Stimulated activated CD8-positive, alpha-beta memory T cell treated with anti-CD3 and anti-CD28 coated beads, Interleukin-2, amount 100 ng/mL, for 48 hours (primary cell): ENCODE results near the gene GPR108.
"Not testable (repeated sequence)": the region's sequence is repeated elsewhere in the genome, so short reads cannot be mapped to it uniquely, and the experiment has no call there.

Source experiments
- DNase-seq, 2 donors: peaks; one replicate each; pipeline ENCODE4 v3.0.0-alpha.2; 2020; ENCODE audit warnings: low read depth in 2 of 2

Gene GPR108

GRCh38 chr19:6720369-6721137, 16.8 kb downstream of the GPR108 start, which contains the start of gene C3:
C3 (minus strand) TSS chr19:6720650; CDS start chr19:6720589, 61 bp downstream.
- no peak for DNase-seq

GRCh38 chr19:6719992-6720368, 17.4 kb downstream of the GPR108 start:
- no peak for DNase-seq

GRCh38 chr19:6719540-6719861, 17.9 kb downstream of the GPR108 start:
- DNase-seq = no peak

- DNase-seq = no peak
These were observed 18.4 kb downstream of the GPR108 start for GRCh38 chr19:6718741-6719539.

GRCh38 chr19:6718111-6718740, 19.2 kb downstream of the GPR108 start:
- DNase-seq = no peak

GRCh38 chr19:6717441-6717971, 19.9 kb downstream of the GPR108 start:
- no peak for DNase-seq

- DNase-seq = no peak
These were observed 20.3 kb downstream of the GPR108 start for GRCh38 chr19:6717036-6717435.

- DNase-seq = no peak
These were observed 20.8 kb downstream of the GPR108 start for GRCh38 chr19:6716610-6716970.

- DNase-seq = no peak
These were observed 22.4 kb downstream of the GPR108 start for GRCh38 chr19:6714749-6715555.

GRCh38 chr19:6713773-6714692, 23.3 kb downstream of the GPR108 start:
- DNase-seq = no peak

- no peak for DNase-seq
These were observed 24.4 kb downstream of the GPR108 start for GRCh38 chr19:6712692-6713670.

GRCh38 chr19:6712231-6712630, 25.1 kb downstream of the GPR108 start:
- DNase-seq = no peak

GRCh38 chr19:6711605-6712004, 25.8 kb downstream of the GPR108 start:
- DNase-seq = no peak

GRCh38 chr19:6711078-6711361, 26.4 kb downstream of the GPR108 start:
- no peak for DNase-seq

GRCh38 chr19:6710273-6711077, 26.9 kb downstream of the GPR108 start:
- DNase-seq = no peak

- DNase-seq = no peak
These were observed 27.8 kb downstream of the GPR108 start for GRCh38 chr19:6709549-6709948.

GRCh38 chr19:6708913-6709312, 28.5 kb downstream of the GPR108 start:
- not testable (repeated sequence) for DNase-seq

GRCh38 chr19:6708346-6708745, 29.0 kb downstream of the GPR108 start:
- DNase-seq = no peak

GRCh38 chr19:6707658-6708018, 29.7 kb downstream of the GPR108 start:
- no peak for DNase-seq
